Common myeloid progenitor, CD34-positive (primary cell): Measurements from ENCODE around the gene ZNG1F.
"Not testable (repeated sequence)": the region's sequence is repeated elsewhere in the genome, so short reads cannot be mapped to it uniquely, and the experiment has no call there.

Source experiments
- CTCF ChIA-PET: fragments of 350-600 bp; sonication (Branson Sonifier 250); formaldehyde crosslinking; loops from one replicate; lab custom pipeline; 2021; ENCODE audit warnings: antibody characterized with exemption; lab: Charles Lee
- POLR2A ChIA-PET: fragments of 350-600 bp; sonication (Branson Sonifier 250); formaldehyde crosslinking; loops from one replicate; lab custom pipeline; 2021; ENCODE audit warnings: antibody characterized with exemption; lab: Charles Lee
- DNase-seq, 3 donors: peaks; one replicate each; pipeline versions ENCODE4 v3.0.0 to v3.0.0-alpha.2; 2013
- H3K27ac ChIP-seq, 2 experiments: 1 replicate in 1 of 2; 2 replicates in 1 of 2; pipeline ENCODE4 v1.7.0; 2013; ENCODE audit warnings: inconsistent platforms in 2 of 2, low read length in 2 of 2, mild to moderate bottlenecking in 2 of 2, low read depth in 1 of 2, moderate library complexity in 1 of 2; ENCODE audit not compliant: severe bottlenecking in 2 of 2, insufficient read depth in 1 of 2, poor library complexity in 1 of 2
- H3K27me3 ChIP-seq, 5 experiments: replicated peaks in 2 of 5; 1 replicate in 3 of 5; 2 replicates in 2 of 5; pipeline versions ENCODE4 v1.6.1 to v1.7.0; 2013; ENCODE audit warnings: low read length in 4 of 5, mild to moderate bottlenecking in 2 of 5, moderate library complexity in 2 of 5, inconsistent platforms in 1 of 5; ENCODE audit not compliant: insufficient read depth in 5 of 5, control insufficient read depth in 4 of 5
- H3K36me3 ChIP-seq, 4 experiments: 1 replicate in 2 of 4; 2 replicates in 2 of 4; pipeline versions ENCODE4 v1.6.1 to v1.7.0; 2013; ENCODE audit warnings: low read length in 3 of 4, control low read depth in 1 of 4, mild to moderate bottlenecking in 1 of 4; ENCODE audit not compliant: control insufficient read depth in 4 of 4, insufficient read depth in 4 of 4
- H3K4me1 ChIP-seq, 4 experiments: 1 replicate in 3 of 4; 2 replicates in 1 of 4; pipeline versions ENCODE4 v1.6.1 to v1.7.1; 2013; ENCODE audit warnings: low read length in 3 of 4, mild to moderate bottlenecking in 3 of 4, control low read depth in 1 of 4, inconsistent platforms in 1 of 4, moderate library complexity in 1 of 4; ENCODE audit not compliant: control insufficient read depth in 4 of 4, insufficient read depth in 4 of 4; ENCODE audit errors: control extremely low read depth in 1 of 4
- H3K4me3 ChIP-seq, 7 experiments: 1 replicate in 4 of 7; 2 replicates in 3 of 7; pipeline versions ENCODE4 v1.5.1 to v1.7.0; 2013; ENCODE audit warnings: mild to moderate bottlenecking in 7 of 7, low read length in 6 of 7, moderate library complexity in 6 of 7, inconsistent platforms in 2 of 7, low read depth in 2 of 7, control low read depth in 1 of 7; ENCODE audit not compliant: insufficient read depth in 4 of 7, control insufficient read depth in 1 of 7; ENCODE audit errors: extremely low read depth in 1 of 7
- H3K9me3 ChIP-seq, 5 experiments: 1 replicate in 4 of 5; 2 replicates in 1 of 5; pipeline versions ENCODE4 v1.6.1 to v1.7.1; 2013; ENCODE audit warnings: low read length in 4 of 5, mild to moderate bottlenecking in 2 of 5, inconsistent platforms in 1 of 5, low read depth in 1 of 5, moderate library complexity in 1 of 5; ENCODE audit not compliant: control insufficient read depth in 4 of 5, insufficient read depth in 2 of 5; ENCODE audit errors: control extremely low read depth in 1 of 5
- WGBS: methylation state at CpG from one replicate; pipeline ENCODE4 v1.1.5; 2013; ENCODE audit not compliant: insufficient coverage; 5-methylcytosine and 5-hydroxymethylcytosine counted together

ZNG1F gene

DNA sequence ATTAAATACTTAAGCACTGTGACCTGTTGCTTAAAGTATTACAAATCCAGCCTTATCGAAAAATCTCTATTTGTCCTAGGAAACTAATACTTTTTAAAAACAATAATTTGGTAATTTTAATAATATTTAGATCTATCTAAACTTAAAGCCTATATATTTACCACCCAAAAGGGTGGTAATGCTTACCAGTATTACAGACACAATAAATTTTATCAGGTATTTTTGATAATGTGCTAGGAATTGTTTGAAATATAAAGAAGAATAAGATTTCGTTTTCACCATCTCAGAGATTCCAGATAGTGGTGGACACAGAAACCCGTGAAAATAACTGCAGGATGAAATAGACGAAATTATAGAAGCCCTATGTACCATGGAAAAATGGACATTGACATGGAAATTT lies 68.4 kb downstream of the ZNG1F start:
- H3K27me3 ChIP-seq, H3K27ac ChIP-seq, CTCF ChIA-PET, POLR2A ChIA-PET, H3K9me3 ChIP-seq, H3K4me3 ChIP-seq, DNase-seq, H3K36me3 ChIP-seq, H3K4me1 ChIP-seq: not testable (repeated sequence)
- no CpG with 5 or more reads among the region's 4 CpGs for WGBS

- H3K27ac ChIP-seq, H3K36me3 ChIP-seq, DNase-seq, POLR2A ChIA-PET, CTCF ChIA-PET, H3K9me3 ChIP-seq, H3K27me3 ChIP-seq, H3K4me3 ChIP-seq, H3K4me1 ChIP-seq: not testable (repeated sequence)
- WGBS, result no CpG with 5 or more reads among the region's 5 CpGs
Measured at GRCh38 chr9:41119719-41120118, 69.4 kb downstream of the ZNG1F start.

DNA sequence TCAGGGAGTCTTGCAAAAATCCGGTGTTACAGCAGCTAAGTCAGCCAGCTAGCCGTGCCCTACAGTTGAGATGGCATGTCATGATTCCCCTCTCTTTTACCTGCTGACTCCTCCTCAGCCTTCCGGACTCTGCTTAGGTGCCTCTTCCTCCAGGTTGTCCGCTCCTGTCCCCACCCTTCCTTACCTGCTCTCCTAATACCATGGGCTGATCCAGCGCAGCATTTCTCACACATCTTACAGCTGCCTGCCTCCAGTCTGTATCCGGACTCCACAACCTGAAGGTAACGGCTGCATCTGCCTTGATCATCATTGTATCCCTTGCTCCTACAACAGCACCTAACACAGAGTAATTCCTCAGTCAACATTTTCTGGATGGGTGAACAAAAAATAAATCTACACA lies 69.8 kb downstream of the ZNG1F start:
- POLR2A ChIA-PET, result not testable (repeated sequence)
- 44% methylated on average over 3 of the region's 7 CpGs for WGBS

GRCh38 chr9:41113348-41113747 lies 75.8 kb downstream of the ZNG1F start:
- POLR2A ChIA-PET, H3K9me3 ChIP-seq, CTCF ChIA-PET, H3K4me1 ChIP-seq, H3K27ac ChIP-seq, H3K4me3 ChIP-seq, H3K27me3 ChIP-seq, H3K36me3 ChIP-seq, DNase-seq: not testable (repeated sequence)
- WGBS, result no CpG with 5 or more reads among the region's 14 CpGs

More for the DNA sequence above, 69.8 kb downstream of the ZNG1F start:
- H3K9me3 ChIP-seq, H3K27ac ChIP-seq, H3K4me3 ChIP-seq, H3K27me3 ChIP-seq, DNase-seq, H3K4me1 ChIP-seq, CTCF ChIA-PET, H3K36me3 ChIP-seq: not testable (repeated sequence)

- CTCF ChIA-PET, H3K4me1 ChIP-seq, POLR2A ChIA-PET, H3K36me3 ChIP-seq, H3K4me3 ChIP-seq, H3K9me3 ChIP-seq, H3K27ac ChIP-seq: not testable (repeated sequence)
- DNase-seq, result peak in 1 of 3 donors; percentile 2
- no CpG with 5 or more reads among the region's 12 CpGs for WGBS
- H3K27me3 ChIP-seq, result peaks cover 0 to 11% (median 0%) of the 10 kb centered on the region in 5 experiments
Measured at GRCh38 chr9:41111414-41111813, 77.7 kb downstream of the ZNG1F start.

- peak in 1 of 3 donors; percentile 26 for DNase-seq
- POLR2A ChIA-PET, CTCF ChIA-PET, H3K36me3 ChIP-seq, H3K4me3 ChIP-seq, H3K27ac ChIP-seq, H3K9me3 ChIP-seq, H3K4me1 ChIP-seq: not testable (repeated sequence)
- WGBS, result 41% methylated on average over 3 of the region's 10 CpGs
- H3K27me3 ChIP-seq, result peaks cover 0 to 11% (median 0%) of the 10 kb centered on the region in 5 experiments
Measured at GRCh38 chr9:41110913-41111312, 78.2 kb downstream of the ZNG1F start.

GRCh38 chr9:41109253-41109652 lies 79.9 kb downstream of the ZNG1F start:
- H3K9me3 ChIP-seq, H3K27ac ChIP-seq, CTCF ChIA-PET, H3K36me3 ChIP-seq, DNase-seq, H3K4me3 ChIP-seq, H3K4me1 ChIP-seq, POLR2A ChIA-PET: not testable (repeated sequence)
- H3K27me3 ChIP-seq, result peaks cover 0 to 11% (median 0%) of the 10 kb centered on the region in 5 experiments
- WGBS, result no CpG with 5 or more reads among the region's 13 CpGs
